CD4-positive, alpha-beta T cell treated with Interleukin-17A for 4 hours (primary cell): ENCODE measurements around the gene CDH16.

ENCODE experiments used
- DNase-seq: peaks from one replicate; pipeline ENCODE4 v3.0.0-alpha.2; 2020; ENCODE audit warnings: mixed read lengths

The CDH16 gene

GRCh38 chr16:66862023-66862520 lies 56.6 kb downstream of the CDH16 start:
- no peak for DNase-seq

GRCh38 chr16:66859397-66860068 lies 59.2 kb downstream of the CDH16 start:
- DNase-seq: no peak

- no peak for DNase-seq
These were observed 59.8 kb downstream of the CDH16 start for GRCh38 chr16:66858740-66859396.
